Kidney epithelial cell (primary cell): ENCODE data around the gene DNAH8. TPM values are rescaled to one million over a fixed set of nuclear protein-coding genes. Genes with fewer than 3 reads are reported as not detected.
"Not testable (repeated sequence)": the region's sequence is repeated elsewhere in the genome, so short reads cannot be mapped to it uniquely, and the experiment has no call there.

Source experiments
- DNase-seq: peaks from one replicate; pipeline ENCODE4 v3.0.0-alpha.2; 2010; ENCODE audit warnings: low read depth
- H3K27me3 ChIP-seq: 2 replicates; pipeline ENCODE4 v1.6.0; 2011; ENCODE audit warnings: low read length; ENCODE audit not compliant: control insufficient read depth, insufficient read depth
- H3K36me3 ChIP-seq: 2 replicates; pipeline ENCODE4 v1.5.1; 2011; ENCODE audit warnings: low read length; ENCODE audit not compliant: control insufficient read depth, insufficient read depth
- H3K4me3 ChIP-seq: 2 replicates; pipeline ENCODE4 v1.5.1; 2011; ENCODE audit warnings: low read depth, mild to moderate bottlenecking, control low read depth, low read length
- CTCF ChIP-seq: IDR thresholded peaks from 2 replicates; pipeline ENCODE4 v1.5.1; 2011; ENCODE audit warnings: mild to moderate bottlenecking, moderate library complexity, low read length, control low read depth, inconsistent platforms; ENCODE audit not compliant: insufficient read depth, poor library complexity, severe bottlenecking
- total RNA-seq: library from RNA; depleted of rRNA; stranded (reverse); fragments of >200 nt; gene quantifications from 2 replicates; pipeline ENCODE4 v1.2.3, GENCODE V29; 2015

The DNAH8 gene
- total RNA-seq, 1 donor from 2014 or later: not detected

- Histone ChIP-seq H3K27me3 (no peaks in the 10 kb centered on the region), H3K4me3 (no peak overlapping the region), H3K36me3 (no peaks in the 10 kb centered on the region)
- no peak for TF ChIP-seq CTCF
- no peak for DNase-seq
Observed at GRCh38 chr6:38784506-38785235, 69.6 kb downstream of the DNAH8 start.

GRCh38 chr6:38786486-38786885 lies 71.4 kb downstream of the DNAH8 start:
- H3K27me3 ChIP-seq: no peaks in the 10 kb centered on the region
- no peaks in the 10 kb centered on the region for H3K36me3 ChIP-seq
- no peak for TF ChIP-seq CTCF
- H3K4me3 ChIP-seq: no peak overlapping the region
- no peak for DNase-seq

GRCh38 chr6:38789256-38789655 lies 74.1 kb downstream of the DNAH8 start:
- H3K4me3 ChIP-seq: no peak overlapping the region
- H3K36me3 ChIP-seq: no peaks in the 10 kb centered on the region
- DNase-seq: no peak
- TF ChIP-seq CTCF: no peak
- no peaks in the 10 kb centered on the region for H3K27me3 ChIP-seq

GRCh38 chr6:38792356-38792755 lies 77.2 kb downstream of the DNAH8 start:
- no peak overlapping the region for H3K4me3 ChIP-seq
- no peak for TF ChIP-seq CTCF
- no peaks in the 10 kb centered on the region for H3K27me3 ChIP-seq
- DNase-seq: no peak
- H3K36me3 ChIP-seq: no peaks in the 10 kb centered on the region

GRCh38 chr6:38794682-38795081 lies 79.6 kb downstream of the DNAH8 start:
- no peak for TF ChIP-seq CTCF
- Histone ChIP-seq H3K36me3 (no peaks in the 10 kb centered on the region), H3K4me3 (no peak overlapping the region), H3K27me3 (no peaks in the 10 kb centered on the region)
- DNase-seq: no peak

- DNase-seq: no peak
- H3K27me3 ChIP-seq: no peaks in the 10 kb centered on the region
- no peak overlapping the region for H3K4me3 ChIP-seq
- H3K36me3 ChIP-seq: no peaks in the 10 kb centered on the region
- TF ChIP-seq CTCF: no peak
Observed at GRCh38 chr6:38796006-38796405, 80.9 kb downstream of the DNAH8 start.

- not testable (repeated sequence) for H3K4me3 ChIP-seq, H3K27me3 ChIP-seq, DNase-seq, H3K36me3 ChIP-seq
Observed at GRCh38 chr6:38796437-38796836, 81.3 kb downstream of the DNAH8 start.
